HG03457 (cell line): Measurements from ENCODE around the gene AGO3.

Source experiments
- ATAC-seq: cut with Tn5 transposase; IDR thresholded peaks from one replicate; pipeline ENCODE4 v1.9.1; 2021; ENCODE audit warnings: moderate number of reproducible peaks; ENCODE audit not compliant: unreplicated experiment

Gene AGO3

DNA sequence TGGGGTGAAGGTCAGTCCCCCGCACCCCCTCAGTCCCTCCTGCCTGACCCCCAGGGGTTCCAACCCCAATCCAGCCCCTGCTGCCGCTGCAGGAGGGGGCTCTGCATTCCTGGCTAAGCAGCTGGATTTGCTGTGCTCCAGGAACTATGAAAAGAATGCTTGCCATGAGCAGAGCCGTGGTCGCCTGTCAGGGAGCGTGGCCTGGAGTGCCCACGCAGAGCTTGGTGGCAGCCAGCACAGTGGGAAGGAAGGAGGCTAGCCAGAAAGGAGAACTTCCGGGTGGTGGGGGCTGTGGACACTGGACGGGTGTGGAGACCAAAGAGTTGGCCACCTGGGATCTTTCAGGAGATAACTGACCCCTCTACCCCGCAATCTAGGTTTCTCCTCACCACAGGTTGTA, 188.6 kb downstream of the AGO3 start:
- ATAC-seq, result no peak
